Mesothelial cell of epicardium (in vitro differentiated cells): ENCODE results near the gene PARP9. TPM values are rescaled to one million over a fixed set of nuclear protein-coding genes. Genes with fewer than 3 reads are reported as not detected.

Experiments
- DNase-seq, 2 experiments: peaks; one replicate each; pipeline ENCODE4 v3.0.0; 2021; ENCODE audit warnings: low spot score in 2 of 2; ENCODE audit not compliant: unreplicated experiment in 2 of 2
- H3K27ac Mint-ChIP-seq: 2 replicates; pipeline ENCODE4 v1.8.0; 2021; ENCODE audit warnings: mixed read lengths
- H3K27me3 Mint-ChIP-seq: 2 replicates; pipeline ENCODE4 v1.8.0; 2021; ENCODE audit warnings: low read depth, mixed read lengths
- H3K36me3 Mint-ChIP-seq: 2 replicates; pipeline ENCODE4 v1.8.0; 2021; ENCODE audit warnings: mixed read lengths
- H3K4me1 Mint-ChIP-seq: 2 replicates; pipeline ENCODE4 v1.8.0; 2021; ENCODE audit warnings: mixed read lengths
- H3K4me3 Mint-ChIP-seq: 2 replicates; pipeline ENCODE4 v1.8.0; 2021; ENCODE audit warnings: mild to moderate bottlenecking, moderate library complexity, mixed read lengths
- H3K9me3 Mint-ChIP-seq: 2 replicates; pipeline ENCODE4 v1.8.0; 2021; ENCODE audit warnings: mixed read lengths
- CTCF ChIP-seq: fragments of 200-600 bp; sonication (generic); IDR thresholded peaks from one replicate; pipeline ENCODE4 v1.5.0; 2021; ENCODE audit warnings: antibody characterized with exemption; ENCODE audit not compliant: unreplicated experiment
- total RNA-seq: library from RNA; stranded (reverse); gene quantifications from 3 replicates; pipeline ENCODE4 v1.2.1, GENCODE V29; 2021

Gene PARP9
- total RNA-seq, 1 donor from 2014 or later, result 32.5 TPM

GRCh38 chr3:122481390-122481789, 82.7 kb downstream of the PARP9 start:
- no peak overlapping the region for H3K4me3 Mint-ChIP-seq

More at GRCh38 chr3:122481390-122481789, 82.7 kb downstream of the PARP9 start:
- Mint-ChIP-seq H3K27ac (peak overlapping the region; percentile 23), H3K27me3 (no peaks in the 10 kb centered on the region), H3K36me3 (peaks cover 4% of the 10 kb centered on the region), H3K9me3 (no peaks in the 10 kb centered on the region), H3K4me1 (peaks cover 10% of the 10 kb centered on the region)
- no peak for TF ChIP-seq CTCF
- DNase-seq, result no peak

Other genes with a start within 250 kb of the PARP9 start
- not detected in 3 replicates for gene CSTA, start 239.1 kb downstream of the PARP9 start, total RNA-seq
- 28.6 to 34.0 TPM (median 29.8 TPM) in 3 replicates for gene MIX23, start 181.1 kb downstream of the PARP9 start, total RNA-seq
- 50.8 to 52.8 TPM (median 51.2 TPM) in 3 replicates for gene FAM162A, start 180.1 kb downstream of the PARP9 start, total RNA-seq
- 5.7 to 6.2 TPM (median 6.1 TPM) in 3 replicates for gene WDR5B, start 148.2 kb downstream of the PARP9 start, total RNA-seq
- gene KPNA1, start 49.4 kb downstream of the PARP9 start, total RNA-seq, result 63.4 to 66.3 TPM (median 65.6 TPM) in 3 replicates
- 28.1 to 32.5 TPM (median 30.3 TPM) in 3 replicates for gene DTX3L, start within 50 bp of the PARP9 start, total RNA-seq
- 0.20 to 0.27 TPM (median 0.22 TPM) in 3 replicates for gene PARP15, start 13.3 kb upstream of the PARP9 start, total RNA-seq
- gene PARP14, start 116.5 kb upstream of the PARP9 start, total RNA-seq, result 39.7 to 46.3 TPM (median 40.5 TPM) in 3 replicates
- 10.4 to 11.3 TPM (median 11.1 TPM) in 3 replicates for gene HSPBAP1, start 229.5 kb upstream of the PARP9 start, total RNA-seq
- 17.8 to 19.2 TPM (median 18.1 TPM) in 3 replicates for gene SLC49A4, start 230.8 kb upstream of the PARP9 start, total RNA-seq